ENCODE data around the gene MAL. TPM values are rescaled to one million over a fixed set of nuclear protein-coding genes. Genes with fewer than 3 reads are reported as not detected.

Gene MAL
- total RNA-seq, 1 experiment from 2014 or later = 1.6 TPM

GRCh38 chr2:94990956-94991355, 34.6 kb upstream of the MAL start:
- ATAC-seq = no peak
- Histone ChIP-seq H3K79me2 (ENCODE audit: low read length) (no peaks in the 10 kb centered on the region), H3K36me3 (ENCODE audit: low read depth, low read length) (no peaks in the 10 kb centered on the region), H2AFZ (ENCODE audit: low read length) (no peak overlapping the region), H3K4me3 (ENCODE audit: low read length) (no peak overlapping the region), H3K9ac (ENCODE audit: low read length) (no peak overlapping the region), H3K9me3 (ENCODE audit: low read length) (no peaks in the 10 kb centered on the region), H3F3A (ENCODE audit: low read length, unreplicated experiment) (no peaks in the 10 kb centered on the region), H3K9me2 (replicated peaks; ENCODE audit: low read length) (no peaks in the 10 kb centered on the region), H3K4me2 (ENCODE audit: low read length) (no peak overlapping the region), H3K27ac (ENCODE audit: low read length) (no peak overlapping the region), H4K20me1 (ENCODE audit: low read length) (no peaks in the 10 kb centered on the region), H3K4me1 (ENCODE audit: insufficient read depth, low read length) (no peaks in the 10 kb centered on the region), H3K27me3 (ENCODE audit: low read length) (peaks cover 40% of the 10 kb centered on the region)
- ChIA-PET CTCF (no interaction called here), POLR2A (ENCODE audit: unreplicated experiment) (no interaction called here)
- TF ChIP-seq EZH2 (IDR thresholded peaks at IDR 0.05; ENCODE audit: low read length, unreplicated experiment) (no peak), CTCF (conservative IDR thresholded peaks at IDR 0.05; ENCODE audit: low read depth, low read length) (no peak), EZH2phosphoT487 (IDR thresholded peaks at IDR 0.05; ENCODE audit: borderline replicate concordance, low read length) (no peak)
- intact Hi-C loops (cut with micrococcal nuclease) = no loop called here
- no peak for DNase-seq
- no TSS peak for BruUV-seq (replicated peaks)

- ChIA-PET CTCF (no interaction called here), POLR2A (ENCODE audit: unreplicated experiment) (no interaction called here)
- no peak for ATAC-seq
- intact Hi-C loops (cut with micrococcal nuclease) = no loop called here
- Histone ChIP-seq H3K27me3 (ENCODE audit: low read length) (peaks cover 48% of the 10 kb centered on the region), H3K9me3 (ENCODE audit: low read length) (no peaks in the 10 kb centered on the region), H3K9me2 (replicated peaks; ENCODE audit: low read length) (no peaks in the 10 kb centered on the region), H3K4me1 (ENCODE audit: insufficient read depth, low read length) (no peaks in the 10 kb centered on the region), H3F3A (ENCODE audit: low read length, unreplicated experiment) (no peaks in the 10 kb centered on the region), H3K79me2 (ENCODE audit: low read length) (no peaks in the 10 kb centered on the region), H3K4me2 (ENCODE audit: low read length) (no peak overlapping the region), H4K20me1 (ENCODE audit: low read length) (no peaks in the 10 kb centered on the region), H3K36me3 (ENCODE audit: low read depth, low read length) (no peaks in the 10 kb centered on the region), H2AFZ (ENCODE audit: low read length) (no peak overlapping the region), H3K27ac (ENCODE audit: low read length) (no peak overlapping the region), H3K4me3 (ENCODE audit: low read length) (no peak overlapping the region), H3K9ac (ENCODE audit: low read length) (no peak overlapping the region)
- DNase-seq = no peak
- TF ChIP-seq CTCF (conservative IDR thresholded peaks at IDR 0.05; ENCODE audit: low read depth, low read length) (no peak), EZH2 (IDR thresholded peaks at IDR 0.05; ENCODE audit: low read length, unreplicated experiment) (no peak), EZH2phosphoT487 (IDR thresholded peaks at IDR 0.05; ENCODE audit: borderline replicate concordance, low read length) (no peak)
- BruUV-seq (replicated peaks) = no TSS peak
Observed at GRCh38 chr2:94992360-94992759, 33.1 kb upstream of the MAL start.

- Histone ChIP-seq H3K9ac (ENCODE audit: low read length) (no peak overlapping the region), H3K4me1 (ENCODE audit: insufficient read depth, low read length) (no peaks in the 10 kb centered on the region), H3K9me3 (ENCODE audit: low read length) (no peaks in the 10 kb centered on the region), H3K27ac (ENCODE audit: low read length) (no peak overlapping the region), H3K27me3 (ENCODE audit: low read length) (peaks cover 47% of the 10 kb centered on the region), H3K36me3 (ENCODE audit: low read depth, low read length) (no peaks in the 10 kb centered on the region), H3K9me2 (replicated peaks; ENCODE audit: low read length) (no peaks in the 10 kb centered on the region), H3F3A (ENCODE audit: low read length, unreplicated experiment) (no peaks in the 10 kb centered on the region), H3K4me3 (ENCODE audit: low read length) (no peak overlapping the region), H3K79me2 (ENCODE audit: low read length) (no peaks in the 10 kb centered on the region), H2AFZ (ENCODE audit: low read length) (no peak overlapping the region), H4K20me1 (ENCODE audit: low read length) (no peaks in the 10 kb centered on the region), H3K4me2 (ENCODE audit: low read length) (no peak overlapping the region)
- POLR2A ChIA-PET (ENCODE audit: unreplicated experiment) = no interaction called here
- DNase-seq (no peak), ATAC-seq (no peak)
- intact Hi-C loops (cut with micrococcal nuclease) = no loop called here
- CTCF ChIA-PET = no interaction called here
- BruUV-seq (replicated peaks) = no TSS peak
- TF ChIP-seq EZH2 (IDR thresholded peaks at IDR 0.05; ENCODE audit: low read length, unreplicated experiment) = no peak
- TF ChIP-seq CTCF (conservative IDR thresholded peaks at IDR 0.05; ENCODE audit: low read depth, low read length) = no peak
- no peak for TF ChIP-seq EZH2phosphoT487 (IDR thresholded peaks at IDR 0.05; ENCODE audit: borderline replicate concordance, low read length)
Observed at GRCh38 chr2:94993176-94994062, 32.1 kb upstream of the MAL start.
